Mucosa of stomach (tissue), 1 donor: ENCODE results near the gene BEGAIN.

Experiments used
- H3K27me3 ChIP-seq: one replicate; pipeline ENCODE4 v1.7.0; 2013; ENCODE audit warnings: mild to moderate bottlenecking, low read length; ENCODE audit not compliant: control insufficient read depth, insufficient read depth
- H3K36me3 ChIP-seq: one replicate; pipeline ENCODE4 v1.7.0; 2013; ENCODE audit warnings: low read length; ENCODE audit not compliant: control insufficient read depth, insufficient read depth
- H3K4me1 ChIP-seq: one replicate; pipeline ENCODE4 v1.7.0; 2013; ENCODE audit warnings: mild to moderate bottlenecking, low read length; ENCODE audit not compliant: control insufficient read depth, insufficient read depth
- H3K4me3 ChIP-seq: one replicate; pipeline ENCODE4 v1.7.0; 2013; ENCODE audit warnings: low read length
- H3K9ac ChIP-seq: one replicate; pipeline ENCODE4 v1.7.0; 2013; ENCODE audit warnings: mild to moderate bottlenecking, low read length, moderate library complexity
- H3K9me3 ChIP-seq: one replicate; pipeline ENCODE4 v1.7.0; 2013; ENCODE audit warnings: mild to moderate bottlenecking, low read length, moderate library complexity; ENCODE audit not compliant: control insufficient read depth
- donor health status: Pancreatic carcinoma.

Gene BEGAIN

DNA sequence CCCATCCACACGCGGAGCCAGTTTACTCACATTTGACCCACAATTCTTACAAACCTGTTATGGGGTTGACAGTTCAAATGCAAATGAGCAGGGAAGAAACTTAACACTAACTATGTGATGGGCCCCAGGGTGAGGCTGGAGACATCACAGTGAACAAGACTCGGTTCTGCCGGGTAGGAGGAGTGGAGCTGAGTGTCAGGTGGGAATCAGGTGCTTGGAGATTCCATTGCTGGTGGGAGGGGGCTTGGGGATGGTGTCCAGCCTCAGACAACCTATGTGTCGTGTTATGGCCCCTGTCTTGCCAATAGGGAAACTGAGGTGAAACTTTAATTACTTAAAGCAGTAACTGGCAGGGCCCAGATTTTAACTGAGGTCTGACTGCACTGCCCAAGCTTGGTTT, 41.9 kb downstream of the BEGAIN start:
- Histone ChIP-seq H3K36me3 (no peaks in the 10 kb centered on the region), H3K9ac (no peak overlapping the region), H3K4me1 (peaks cover 24% of the 10 kb centered on the region), H3K4me3 (no peak overlapping the region), H3K9me3 (no peaks in the 10 kb centered on the region), H3K27me3 (peaks cover 21% of the 10 kb centered on the region)

DNA sequence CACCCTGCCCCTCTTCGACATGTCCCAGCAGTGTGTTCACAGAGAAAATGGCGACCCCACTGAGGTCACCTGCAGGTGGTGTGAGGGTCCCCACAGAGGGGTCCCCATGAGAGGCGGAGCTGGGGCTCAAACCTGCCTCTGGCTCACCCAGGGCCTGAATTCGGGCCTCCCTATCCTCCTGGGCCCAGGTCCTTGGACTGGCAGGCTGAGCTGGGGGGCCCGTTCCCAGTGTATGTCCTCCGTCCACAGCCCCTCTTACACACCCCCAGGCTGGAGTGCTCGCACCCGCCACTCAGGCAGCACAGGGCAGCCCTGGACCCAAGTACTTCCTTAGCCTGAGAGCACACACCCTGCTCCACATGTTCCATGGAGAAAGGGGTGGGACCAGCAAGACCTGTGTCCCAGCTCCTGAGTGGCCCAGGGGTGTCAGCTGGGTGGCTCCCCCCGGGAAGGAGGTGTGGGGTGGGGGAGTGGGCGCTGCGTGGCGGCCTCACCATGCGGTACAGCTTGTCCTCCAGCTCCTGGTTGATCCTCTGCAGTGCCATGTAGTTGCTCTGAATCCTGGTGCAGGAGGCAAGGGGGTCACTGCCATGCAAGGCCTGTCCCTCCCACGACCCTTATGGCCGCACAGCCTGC, 42.6 kb downstream of the BEGAIN start:
- Histone ChIP-seq H3K9ac (no peak overlapping the region), H3K4me1 (peaks cover 24% of the 10 kb centered on the region), H3K9me3 (no peaks in the 10 kb centered on the region), H3K4me3 (no peak overlapping the region), H3K36me3 (no peaks in the 10 kb centered on the region), H3K27me3 (peaks cover 16% of the 10 kb centered on the region)

DNA sequence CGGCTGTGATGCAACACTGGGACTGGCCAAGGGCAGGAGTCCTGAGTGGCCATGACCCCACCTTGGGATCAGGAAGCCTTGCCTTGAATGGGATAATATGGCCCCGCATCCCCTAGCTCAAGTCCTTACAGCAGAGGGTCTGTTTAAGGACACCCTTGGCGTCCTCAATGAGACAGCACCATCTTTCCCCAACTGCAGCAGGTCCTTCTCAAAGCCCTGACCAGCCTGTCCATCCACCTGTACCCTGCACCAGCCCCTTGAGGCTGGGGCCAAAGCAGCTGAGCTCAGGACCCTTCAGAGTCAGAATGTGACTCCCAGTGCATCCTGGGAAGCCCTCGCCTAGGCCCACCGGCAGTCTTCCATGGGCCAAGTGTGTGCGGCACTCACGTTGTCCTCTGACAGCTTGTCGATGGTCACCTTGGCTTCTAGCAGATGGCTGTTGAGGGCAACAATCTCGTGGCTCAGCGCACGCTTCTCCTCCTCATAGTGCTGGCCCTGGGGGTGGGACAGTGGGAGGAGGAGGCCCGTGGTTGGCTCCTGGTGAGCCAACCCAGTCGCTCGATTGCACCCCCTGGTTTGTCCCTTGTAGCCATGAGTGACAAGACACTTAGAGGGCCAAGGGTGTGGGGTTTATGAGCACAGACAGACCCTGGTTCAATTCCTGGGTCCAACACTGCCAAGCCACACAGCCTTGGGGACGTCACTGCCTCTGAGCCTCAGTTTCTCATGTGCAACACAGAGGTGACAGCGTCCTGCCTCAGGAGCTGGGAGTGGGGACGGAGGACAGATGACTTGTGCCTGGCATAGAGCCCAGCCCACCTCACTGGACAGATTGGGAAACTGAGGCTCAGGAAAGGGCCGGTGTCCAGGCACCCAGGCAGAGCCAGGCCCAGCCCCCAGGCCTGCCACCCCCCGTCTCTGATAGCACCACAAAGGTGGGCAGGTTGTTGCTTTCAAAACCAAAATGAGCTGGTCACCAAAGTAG, 43.5 kb downstream of the BEGAIN start:
- peaks cover 13% of the 10 kb centered on the region for H3K27me3 ChIP-seq
- peaks cover 24% of the 10 kb centered on the region for H3K4me1 ChIP-seq
- H3K9me3 ChIP-seq, result no peaks in the 10 kb centered on the region
- H3K36me3 ChIP-seq, result no peaks in the 10 kb centered on the region
- H3K4me3 ChIP-seq, result no peak overlapping the region
- no peak overlapping the region for H3K9ac ChIP-seq

DNA sequence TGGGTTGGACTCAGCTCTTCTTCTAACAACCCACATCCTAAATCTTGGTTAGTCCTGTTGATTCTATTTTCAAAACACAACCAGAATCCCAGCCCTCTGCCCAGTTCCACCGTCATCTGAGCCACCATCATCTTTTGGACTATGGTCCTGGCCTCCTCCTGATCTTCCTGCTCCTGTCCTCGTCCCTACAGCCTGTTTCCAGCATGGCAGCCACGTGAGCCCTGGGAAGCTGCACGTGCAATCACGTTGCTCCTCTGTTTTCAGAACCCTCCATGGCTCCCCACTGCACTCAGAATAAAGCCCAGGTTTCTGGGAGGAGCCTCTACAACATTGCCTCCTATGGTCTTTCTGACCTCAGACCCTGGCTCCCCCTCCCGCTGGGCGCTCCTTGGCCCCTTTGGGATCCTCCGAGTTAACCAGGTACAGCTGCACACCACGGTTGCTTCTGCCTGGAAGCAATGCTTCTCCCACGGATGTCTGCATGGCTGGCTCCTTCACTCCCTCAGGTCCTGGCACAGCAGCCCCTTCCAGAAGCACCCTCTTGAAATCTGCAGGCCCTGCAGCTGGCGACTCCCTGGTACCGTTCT, 44.5 kb downstream of the BEGAIN start:
- no peaks in the 10 kb centered on the region for H3K36me3 ChIP-seq
- no peak overlapping the region for H3K4me3 ChIP-seq
- no peaks in the 10 kb centered on the region for H3K9me3 ChIP-seq
- H3K9ac ChIP-seq, result no peak overlapping the region
- peaks cover 17% of the 10 kb centered on the region for H3K4me1 ChIP-seq
- peaks cover 13% of the 10 kb centered on the region for H3K27me3 ChIP-seq

DNA sequence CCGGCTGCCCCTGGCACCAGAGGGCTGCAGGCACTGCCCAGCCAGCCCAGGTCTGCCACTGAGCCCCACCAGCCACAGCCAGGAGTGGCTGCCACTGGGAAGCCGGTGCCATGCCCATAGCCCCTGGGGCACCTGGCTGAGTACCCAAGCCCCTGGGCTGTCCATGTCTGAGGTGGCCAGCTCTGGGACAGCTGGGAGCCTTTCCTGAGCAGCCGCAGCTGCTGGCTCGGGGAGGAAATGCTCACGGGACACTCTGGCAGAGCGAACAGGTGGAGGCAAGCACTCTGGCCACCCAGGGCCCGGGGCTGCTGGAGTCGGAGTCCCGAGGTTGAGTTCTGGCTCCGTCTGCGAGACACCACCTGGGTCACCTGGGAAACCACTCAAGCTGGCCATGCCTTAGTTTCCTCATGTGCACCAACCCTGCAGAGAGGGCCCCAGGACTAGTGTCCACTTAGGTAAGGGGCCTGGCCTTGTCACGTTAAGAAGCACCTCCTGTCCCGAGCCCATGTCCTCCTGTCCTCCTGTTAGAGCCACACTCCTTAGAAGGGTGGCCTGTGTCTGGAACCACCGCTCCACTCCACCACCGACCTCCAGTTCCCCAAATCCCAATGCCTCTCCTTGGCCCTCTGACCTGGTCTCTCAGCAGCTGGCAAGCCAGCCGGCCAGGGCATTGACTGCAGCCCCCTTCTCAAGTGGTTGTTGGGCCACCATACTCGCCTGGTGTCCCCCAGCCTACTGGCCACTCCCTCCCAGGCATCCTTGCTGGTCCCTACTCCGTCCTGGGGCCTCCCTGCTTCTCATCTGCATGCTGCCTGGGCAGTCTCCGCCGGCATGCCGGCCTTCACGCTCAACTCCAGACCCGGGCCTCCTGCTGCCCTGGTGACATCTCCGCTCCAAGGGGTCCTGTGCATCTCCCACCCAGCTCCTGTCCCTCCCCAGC, 45.3 kb downstream of the BEGAIN start:
- H3K9ac ChIP-seq, result no peak overlapping the region
- no peaks in the 10 kb centered on the region for H3K9me3 ChIP-seq
- no peak overlapping the region for H3K4me3 ChIP-seq
- peaks cover 8% of the 10 kb centered on the region for H3K27me3 ChIP-seq
- H3K4me1 ChIP-seq, result peaks cover 9% of the 10 kb centered on the region
- no peaks in the 10 kb centered on the region for H3K36me3 ChIP-seq

DNA sequence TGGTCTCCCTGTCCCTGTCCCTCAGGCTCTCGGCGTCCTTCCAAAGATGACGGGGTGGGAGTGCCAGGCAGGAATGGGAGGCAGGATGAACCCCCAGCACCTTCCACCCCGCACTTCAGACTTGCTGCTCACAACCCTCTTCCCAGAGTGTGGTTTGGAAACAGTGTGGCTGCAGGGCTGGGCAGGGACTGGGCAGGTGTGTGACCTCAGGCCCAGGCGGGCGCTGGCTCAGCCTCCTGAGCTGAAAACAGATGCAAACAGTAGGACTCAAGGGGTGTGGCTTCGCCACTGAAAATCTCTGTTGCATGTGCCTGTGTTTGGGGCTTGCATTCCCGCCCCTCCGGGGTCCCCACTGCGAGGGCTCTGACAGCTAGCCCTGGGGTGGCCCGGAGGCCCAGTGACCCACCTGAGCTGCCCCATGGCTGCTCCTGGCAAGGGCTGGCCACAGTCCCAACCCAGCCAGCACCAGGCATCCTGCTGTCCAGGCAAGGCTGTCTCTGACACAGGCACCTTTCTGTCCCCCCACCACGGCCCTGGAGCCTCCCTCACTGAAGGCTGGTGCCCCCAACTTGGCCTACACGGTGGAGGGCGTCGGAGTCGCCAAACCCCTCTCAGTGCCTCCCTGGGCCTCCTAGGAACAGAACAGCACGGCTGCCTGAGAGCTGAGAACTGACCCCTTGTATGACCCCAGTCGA, 46.1 kb downstream of the BEGAIN start:
- no peak overlapping the region for H3K4me3 ChIP-seq
- H3K9ac ChIP-seq, result no peak overlapping the region
- no peaks in the 10 kb centered on the region for H3K9me3 ChIP-seq
- no peaks in the 10 kb centered on the region for H3K36me3 ChIP-seq
- peaks cover 5% of the 10 kb centered on the region for H3K4me1 ChIP-seq
- H3K27me3 ChIP-seq, result peaks cover 8% of the 10 kb centered on the region

DNA sequence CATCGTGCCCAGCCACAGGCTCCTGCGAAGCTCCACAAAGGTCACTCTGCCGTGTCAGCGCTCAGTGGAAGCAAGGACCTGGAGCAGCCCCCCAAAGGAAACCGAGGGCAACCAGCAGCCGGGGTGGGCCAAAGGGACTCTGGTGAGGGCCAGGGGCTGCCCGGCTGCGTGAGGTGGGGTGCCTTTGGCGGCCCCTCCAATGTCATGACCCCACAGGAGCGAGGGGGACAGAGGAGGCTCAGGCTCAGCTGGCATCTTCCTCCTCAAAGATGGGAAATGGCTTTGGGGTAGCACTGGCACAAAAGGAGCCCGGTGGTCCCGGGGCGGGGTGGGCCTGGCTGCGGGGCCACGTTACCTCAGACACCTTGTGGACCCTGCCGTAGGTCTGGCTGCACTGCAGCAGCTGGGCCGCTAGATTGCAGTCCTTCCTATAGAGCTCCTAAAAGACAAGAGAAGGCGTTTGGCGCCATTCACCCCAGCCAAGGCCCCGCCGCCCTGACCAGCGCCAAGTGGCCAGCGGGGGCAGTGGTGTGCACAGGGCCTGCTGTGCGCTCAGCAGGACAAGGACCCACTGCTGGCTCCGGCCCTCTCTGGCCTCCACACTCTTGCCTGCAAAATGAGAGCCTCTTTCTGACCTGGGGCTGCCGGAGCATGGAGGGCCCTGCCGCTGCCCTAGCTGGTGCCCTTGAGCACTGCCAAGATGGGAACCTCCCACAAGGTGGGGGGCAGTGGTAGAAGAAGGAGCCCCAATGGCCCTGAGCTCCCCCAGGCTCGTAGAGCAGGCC, 46.9 kb downstream of the BEGAIN start:
- Histone ChIP-seq H3K36me3 (no peaks in the 10 kb centered on the region), H3K4me1 (no peaks in the 10 kb centered on the region), H3K27me3 (peaks cover 8% of the 10 kb centered on the region), H3K9ac (no peak overlapping the region), H3K4me3 (no peak overlapping the region), H3K9me3 (no peaks in the 10 kb centered on the region)

DNA sequence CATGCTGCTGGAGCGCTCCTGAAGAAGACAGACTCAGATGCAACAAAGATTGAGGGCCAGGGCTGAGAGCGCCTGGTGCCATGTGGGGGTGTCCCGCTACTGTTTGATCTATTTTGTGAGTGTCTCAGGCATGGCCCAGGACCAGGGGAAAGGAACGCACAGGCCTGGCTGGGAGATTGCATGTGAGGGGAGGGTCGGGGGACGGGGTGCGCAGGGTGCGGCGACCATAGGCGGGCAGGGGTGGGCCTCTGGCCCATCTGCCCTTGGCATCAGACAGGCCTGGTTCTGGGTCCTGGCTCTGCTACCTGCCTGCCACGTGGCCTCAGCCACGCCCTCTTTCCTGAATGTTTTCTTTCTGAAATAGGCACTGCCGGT, 47.5 kb downstream of the BEGAIN start:
- Histone ChIP-seq H3K9ac (no peak overlapping the region), H3K36me3 (no peaks in the 10 kb centered on the region), H3K4me3 (no peak overlapping the region), H3K4me1 (no peaks in the 10 kb centered on the region), H3K9me3 (no peaks in the 10 kb centered on the region), H3K27me3 (peaks cover 4% of the 10 kb centered on the region)

DNA sequence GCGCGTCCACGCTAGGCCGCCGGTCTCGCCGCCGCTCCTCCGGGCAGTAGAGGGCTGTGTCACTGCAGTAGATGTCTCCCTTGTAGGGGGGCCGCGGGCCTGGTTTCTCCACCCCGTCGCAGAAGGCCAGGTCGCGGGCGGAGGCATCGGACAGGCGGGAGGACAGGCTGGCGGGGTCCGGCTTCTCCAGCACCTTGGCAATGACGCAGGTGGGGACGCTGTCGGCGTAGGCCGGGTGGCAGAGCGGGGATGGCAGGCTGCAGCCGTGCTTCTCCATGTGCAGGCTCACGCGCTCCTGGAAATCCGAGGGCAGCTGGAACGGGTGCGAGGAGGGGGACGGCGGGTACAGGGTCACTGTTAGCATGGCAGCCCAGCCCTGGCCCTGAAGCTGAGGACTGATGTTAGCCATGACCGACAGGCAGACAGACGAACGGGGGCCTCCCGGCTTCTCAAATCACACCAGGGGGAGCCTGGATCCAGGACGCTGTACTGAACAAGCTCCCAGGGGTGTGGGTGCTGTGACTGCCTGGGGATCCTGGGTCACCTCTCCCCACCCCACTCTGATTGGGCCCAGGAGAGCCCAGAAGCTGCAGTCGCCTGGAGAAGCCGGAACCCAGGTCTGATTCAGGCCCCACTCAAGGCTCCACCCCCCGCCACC, 48.1 kb downstream of the BEGAIN start:
- Histone ChIP-seq H3K9ac (no peak overlapping the region), H3K36me3 (no peaks in the 10 kb centered on the region), H3K4me1 (no peaks in the 10 kb centered on the region)

DNA sequence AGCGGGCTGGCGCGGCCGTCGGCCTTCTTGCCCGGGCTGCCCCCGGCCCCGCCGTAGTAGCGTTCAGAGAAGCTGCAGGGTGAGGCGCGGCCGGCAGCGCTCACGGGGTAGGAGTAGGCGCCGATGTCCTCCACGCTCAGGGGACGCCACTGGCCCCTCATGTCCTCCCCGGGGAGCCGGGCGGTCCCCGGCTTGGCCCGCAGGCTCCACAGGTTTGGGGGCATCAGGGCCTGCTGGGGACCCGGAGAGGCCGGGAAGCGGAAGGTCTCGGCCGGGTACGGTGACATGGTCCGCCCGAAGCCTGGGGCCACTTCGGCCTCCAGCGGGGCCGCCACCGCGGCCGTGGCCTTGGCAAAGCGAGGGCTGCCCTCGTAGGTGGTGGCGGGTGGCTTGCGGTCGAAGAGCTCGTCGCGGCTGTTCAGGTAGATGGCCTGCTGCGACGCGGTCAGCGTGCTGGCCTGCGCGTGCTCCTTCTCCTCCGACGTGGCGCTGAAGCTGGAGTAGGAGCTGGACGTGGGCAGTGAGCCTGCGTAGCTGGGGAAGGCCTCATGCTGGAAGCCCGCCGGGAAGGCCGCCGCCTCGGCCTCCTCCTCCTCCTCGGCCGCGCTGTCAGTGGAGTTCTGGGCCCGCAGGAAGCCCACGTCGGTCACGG, 48.7 kb downstream of the BEGAIN start:
- H3K9me3 ChIP-seq, result no peaks in the 10 kb centered on the region
- no peak overlapping the region for H3K9ac ChIP-seq
- no peaks in the 10 kb centered on the region for H3K36me3 ChIP-seq
- H3K4me3 ChIP-seq, result no peak overlapping the region
- no peaks in the 10 kb centered on the region for H3K4me1 ChIP-seq
- H3K27me3 ChIP-seq, result no peaks in the 10 kb centered on the region

More for the DNA sequence above, 48.1 kb downstream of the BEGAIN start:
- Histone ChIP-seq H3K4me3 (no peak overlapping the region), H3K27me3 (peaks cover 4% of the 10 kb centered on the region), H3K9me3 (no peaks in the 10 kb centered on the region)
